K562 (cell line): ENCODE data around the gene PI4K2A.

Experiments used
- CTCF ChIP-seq, 3 experiments: IDR thresholded peaks in 2 of 3; conservative IDR thresholded peaks in 1 of 3; 2 replicates each; pipeline ENCODE4 v1.5.1; 2011 to 2012; ENCODE audit warnings: low read length in 3 of 3, mild to moderate bottlenecking in 3 of 3, control low read depth in 2 of 3, improper control_type of control experiment in 1 of 3, inconsistent platforms in 1 of 3, low read depth in 1 of 3, mixed read lengths in 1 of 3, moderate library complexity in 1 of 3; ENCODE audit not compliant: insufficient read depth in 2 of 3
- NCOA1 ChIP-seq: fragments of 450-650 bp; IDR thresholded peaks from 2 replicates; pipeline ENCODE4 v1.6.1; 2016; ENCODE audit warnings: low read depth
- NFXL1 ChIP-seq: fragments of 450-650 bp; formaldehyde crosslinking; IDR thresholded peaks from 2 replicates; pipeline ENCODE4 v1.4.0; 2021; ENCODE audit warnings: mild to moderate bottlenecking
- NR2C2 ChIP-seq, 2 experiments: fragments of 200-800 bp in 1 of 2; sonication (Bioruptor generic) in 1 of 2; sonication (generic) in 1 of 2; formaldehyde crosslinking in 1 of 2; IDR thresholded peaks; 2 replicates each; pipeline versions ENCODE4 v1.6.1 to v1.8.0; 2016 to 2022; ENCODE audit warnings: mild to moderate bottlenecking in 1 of 2, missing compliant biosample characterization in 1 of 2, missing genetic modification characterization in 1 of 2, missing genetic modification reagents in 1 of 2
- POLR2A ChIP-seq: fragments of 450-650 bp; conservative IDR thresholded peaks from 2 replicates; pipeline ENCODE4 v1.6.1; 2016
- RCOR1 ChIP-seq, 2 experiments: IDR thresholded peaks; 2 replicates each; pipeline ENCODE4 v1.6.1; 2012; ENCODE audit warnings: low read depth in 2 of 2, low read length in 2 of 2, borderline replicate concordance in 1 of 2, improper control_type of control experiment in 1 of 2
- SREBF2 ChIP-seq: sonication (generic); formaldehyde crosslinking; IDR thresholded peaks from 2 replicates; pipeline ENCODE4 v1.4.0; 2020; ENCODE audit warnings: mild to moderate bottlenecking, missing genetic modification reagents
- STAT6 ChIP-seq: sonication (generic); formaldehyde crosslinking; IDR thresholded peaks from 2 replicates; pipeline ENCODE4 v1.8.1; 2023; ENCODE audit warnings: mild to moderate bottlenecking, missing genetic modification reagents
- THRA ChIP-seq: fragments of 450-650 bp; IDR thresholded peaks from 2 replicates; pipeline ENCODE4 v1.6.1; 2017; ENCODE audit warnings: mild to moderate bottlenecking, moderate library complexity
- ZNF282 ChIP-seq: sonication (generic); formaldehyde crosslinking; IDR thresholded peaks from 2 replicates; pipeline ENCODE4 v1.8.1; 2023; ENCODE audit warnings: missing genetic modification reagents
- ZNF668 ChIP-seq: fragments of 250-450 bp; sonication (Bioruptor Pico); IDR thresholded peaks from 2 replicates; pipeline ENCODE4 v1.8.0; 2022; ENCODE audit warnings: mild to moderate bottlenecking, inconsistent platforms

GRCh38 chr10:97708976-97709946 lies 68.8 kb downstream of the PI4K2A start:
- TF ChIP-seq NR2C2 (CRISPR knock-in tag; IDR thresholded peaks at IDR 0.05) = no peak
- TF ChIP-seq NR2C2 (tag; IDR thresholded peaks at IDR 0.05) = no peak
- TF ChIP-seq THRA = no peak
- peak; percentile 58 to 79 (median 68); a peak in 5 of 6 replicates for TF ChIP-seq CTCF (IDR thresholded peaks at IDR 0.05 in 2 of 3, conservative IDR thresholded peaks at IDR 0.05 in 1 of 3; ENCODE audit: insufficient read depth in 2 of 3, low read depth in 1 of 3, low read length in 3 of 3)
- no peak for TF ChIP-seq SREBF2 (CRISPR knock-in tag)
- no peak for TF ChIP-seq ZNF282 (CRISPR knock-in tag)
- no peak for TF ChIP-seq RCOR1 (IDR thresholded peaks at IDR 0.05; ENCODE audit: borderline replicate concordance in 1 of 2, low read depth in 2 of 2, low read length in 2 of 2)
- no peak for TF ChIP-seq STAT6 (CRISPR knock-in tag)
- no peak for TF ChIP-seq NFXL1 (CRISPR knock-in tag)
- TF ChIP-seq ZNF668 (CRISPR knock-in tag) = no peak
- no peak for TF ChIP-seq POLR2A
- TF ChIP-seq NCOA1 = no peak
